Activated naive CD4-positive, alpha-beta T cell treated with anti-CD3 and anti-CD28 coated beads, Interleukin-2, amount 10 ng/mL, durations not matched to agents 7 days and 5 days (primary cell): Measurements from ENCODE around the gene NEDD9.

Experiments
- CTCF ChIA-PET: fragments of 350-600 bp; sonication (Branson Sonifier 250); formaldehyde crosslinking; loops from one replicate; lab custom pipeline; 2021; ENCODE audit warnings: antibody characterized with exemption; lab: Charles Lee
- DNase-seq: peaks from one replicate; pipeline ENCODE4 v3.0.0-alpha.2; 2020
- H3K27ac Mint-ChIP-seq: one replicate; pipeline ENCODE4 v1.8.0; 2021; ENCODE audit warnings: mild to moderate bottlenecking, moderate library complexity, mixed read lengths
- H3K27me3 Mint-ChIP-seq: one replicate; pipeline ENCODE4 v1.8.0; 2021; ENCODE audit warnings: mild to moderate bottlenecking, mixed read lengths
- H3K36me3 Mint-ChIP-seq: one replicate; pipeline ENCODE4 v1.8.0; 2021; ENCODE audit warnings: mixed read lengths
- H3K4me1 Mint-ChIP-seq: one replicate; pipeline ENCODE4 v1.8.0; 2021; ENCODE audit warnings: mixed read lengths
- H3K4me3 Mint-ChIP-seq: one replicate; pipeline ENCODE4 v1.8.0; 2021; ENCODE audit warnings: mild to moderate bottlenecking, moderate library complexity, mixed read lengths
- H3K9me3 Mint-ChIP-seq: one replicate; pipeline ENCODE4 v1.8.0; 2021; ENCODE audit warnings: mixed read lengths

Gene NEDD9

GRCh38 chr6:11232193-11232769 lies at the start of gene NEDD9:
Gene NEDD9 (minus strand): TSS chr6:11232668. CDS start chr6:11232515, 153 bp downstream.
- Mint-ChIP-seq H3K27ac (peak within 1 kb of the TSS; percentile 99), H3K4me1 (peaks cover 71% of the 10 kb centered on the region), H3K27me3 (no peaks in the 10 kb centered on the region), H3K4me3 (peak within 1 kb of the TSS; percentile 79), H3K9me3 (no peaks in the 10 kb centered on the region), H3K36me3 (peaks cover 41% of the 10 kb centered on the region)
- CTCF ChIA-PET: interaction anchor here (0.9 to 2.0 kb wide), 7 partner anchors 10 to 264 kb away, joined by 3 to 6 read pairs (median 4); no protein-coding TSS in a partner anchor
- DNase-seq: peak; percentile 98

GRCh38 chr6:11282245-11282644 lies 49.8 kb upstream of the NEDD9 start:
- H3K36me3 Mint-ChIP-seq: peaks cover 34% of the 10 kb centered on the region
- no peak for DNase-seq
- H3K27me3 Mint-ChIP-seq: no peaks in the 10 kb centered on the region
- H3K4me1 Mint-ChIP-seq: peaks cover 16% of the 10 kb centered on the region
- H3K27ac Mint-ChIP-seq: no peak overlapping the region
- CTCF ChIA-PET: interaction anchor here (1.3 kb wide), 1 partner anchor 12 kb away, joined by 3 read pairs; no protein-coding TSS in a partner anchor
- H3K4me3 Mint-ChIP-seq: no peak overlapping the region
- peaks cover 4% of the 10 kb centered on the region for H3K9me3 Mint-ChIP-seq

- CTCF ChIA-PET: no interaction called here
- Mint-ChIP-seq H3K27me3 (no peaks in the 10 kb centered on the region), H3K4me3 (no peak overlapping the region), H3K4me1 (peaks cover 32% of the 10 kb centered on the region), H3K9me3 (no peaks in the 10 kb centered on the region), H3K36me3 (peaks cover 33% of the 10 kb centered on the region), H3K27ac (no peak overlapping the region)
- no peak for DNase-seq
Measured at GRCh38 chr6:11280394-11280793, 47.9 kb upstream of the NEDD9 start.

GRCh38 chr6:11279284-11279689 lies 46.8 kb upstream of the NEDD9 start:
- Mint-ChIP-seq H3K9me3 (no peaks in the 10 kb centered on the region), H3K36me3 (peaks cover 36% of the 10 kb centered on the region), H3K27me3 (no peaks in the 10 kb centered on the region), H3K4me3 (no peak overlapping the region), H3K4me1 (peaks cover 32% of the 10 kb centered on the region), H3K27ac (no peak overlapping the region)
- no peak for DNase-seq
- CTCF ChIA-PET: no interaction called here

- DNase-seq: no peak
- CTCF ChIA-PET: interaction anchor here (0.6 to 1.8 kb wide), 3 partner anchors 46 to 217 kb away, joined by 3 to 6 read pairs (median 4); no protein-coding TSS in a partner anchor
- Mint-ChIP-seq H3K4me1 (peaks cover 32% of the 10 kb centered on the region), H3K9me3 (no peaks in the 10 kb centered on the region), H3K36me3 (peaks cover 43% of the 10 kb centered on the region), H3K27ac (peak overlapping the region; percentile 22), H3K27me3 (no peaks in the 10 kb centered on the region), H3K4me3 (no peak overlapping the region)
Measured at GRCh38 chr6:11278207-11278559, 45.7 kb upstream of the NEDD9 start.

GRCh38 chr6:11277275-11278206 lies 45.1 kb upstream of the NEDD9 start:
- CTCF ChIA-PET: interaction anchor here (0.6 to 1.8 kb wide), 4 partner anchors 22 to 218 kb away, joined by 3 to 6 read pairs (median 4); no protein-coding TSS in a partner anchor
- Mint-ChIP-seq H3K4me1 (peaks cover 32% of the 10 kb centered on the region), H3K4me3 (no peak overlapping the region), H3K27ac (peak overlapping the region; percentile 28), H3K36me3 (peaks cover 49% of the 10 kb centered on the region), H3K9me3 (no peaks in the 10 kb centered on the region), H3K27me3 (no peaks in the 10 kb centered on the region)
- DNase-seq: no peak

- H3K27ac Mint-ChIP-seq: peak overlapping the region; percentile 28
- CTCF ChIA-PET: interaction anchor here (0.6 to 1.8 kb wide), 2 partner anchors 22 to 219 kb away, joined by 3 to 6 read pairs; no protein-coding TSS in a partner anchor
- no peak for DNase-seq
- H3K27me3 Mint-ChIP-seq: no peaks in the 10 kb centered on the region
- no peaks in the 10 kb centered on the region for H3K9me3 Mint-ChIP-seq
- no peak overlapping the region for H3K4me3 Mint-ChIP-seq
- peaks cover 55% of the 10 kb centered on the region for H3K36me3 Mint-ChIP-seq
- peaks cover 32% of the 10 kb centered on the region for H3K4me1 Mint-ChIP-seq
Measured at GRCh38 chr6:11276911-11277274, 44.4 kb upstream of the NEDD9 start.

GRCh38 chr6:11276228-11276627 lies 43.8 kb upstream of the NEDD9 start:
- Mint-ChIP-seq H3K27me3 (no peaks in the 10 kb centered on the region), H3K27ac (no peak overlapping the region), H3K4me1 (peaks cover 32% of the 10 kb centered on the region), H3K9me3 (no peaks in the 10 kb centered on the region), H3K4me3 (no peak overlapping the region), H3K36me3 (peaks cover 61% of the 10 kb centered on the region)
- CTCF ChIA-PET: interaction anchor here (0.6 to 1.8 kb wide), 3 partner anchors 23 to 219 kb away, joined by 3 to 6 read pairs (median 4); no protein-coding TSS in a partner anchor
- no peak for DNase-seq

GRCh38 chr6:11275598-11275997 lies 43.1 kb upstream of the NEDD9 start:
- Mint-ChIP-seq H3K4me1 (peaks cover 32% of the 10 kb centered on the region), H3K27ac (peak overlapping the region; percentile 74), H3K9me3 (no peaks in the 10 kb centered on the region), H3K27me3 (no peaks in the 10 kb centered on the region), H3K4me3 (peak overlapping the region; percentile 24), H3K36me3 (peaks cover 60% of the 10 kb centered on the region)
- CTCF ChIA-PET: interaction anchor here (0.6 to 1.1 kb wide), 2 partner anchors 24 to 36 kb away, joined by 3 to 4 read pairs; no protein-coding TSS in a partner anchor
- DNase-seq: no peak

- no peak overlapping the region for H3K27ac Mint-ChIP-seq
- H3K4me1 Mint-ChIP-seq: peaks cover 31% of the 10 kb centered on the region
- H3K9me3 Mint-ChIP-seq: no peaks in the 10 kb centered on the region
- CTCF ChIA-PET: no interaction called here
- no peak for DNase-seq
- H3K27me3 Mint-ChIP-seq: no peaks in the 10 kb centered on the region
- no peak overlapping the region for H3K4me3 Mint-ChIP-seq
- H3K36me3 Mint-ChIP-seq: peaks cover 50% of the 10 kb centered on the region
Measured at GRCh38 chr6:11273406-11274065, 41.1 kb upstream of the NEDD9 start.

- no peaks in the 10 kb centered on the region for H3K27me3 Mint-ChIP-seq
- H3K9me3 Mint-ChIP-seq: no peaks in the 10 kb centered on the region
- peaks cover 43% of the 10 kb centered on the region for H3K36me3 Mint-ChIP-seq
- CTCF ChIA-PET: no interaction called here
- peaks cover 24% of the 10 kb centered on the region for H3K4me1 Mint-ChIP-seq
- H3K4me3 Mint-ChIP-seq: no peak overlapping the region
- no peak overlapping the region for H3K27ac Mint-ChIP-seq
- DNase-seq: no peak
Measured at GRCh38 chr6:11272491-11273192, 40.2 kb upstream of the NEDD9 start.

GRCh38 chr6:11271228-11272020 lies 39.0 kb upstream of the NEDD9 start:
- Mint-ChIP-seq H3K4me1 (peaks cover 15% of the 10 kb centered on the region), H3K27me3 (no peaks in the 10 kb centered on the region), H3K36me3 (peaks cover 44% of the 10 kb centered on the region), H3K27ac (no peak overlapping the region), H3K4me3 (no peak overlapping the region), H3K9me3 (no peaks in the 10 kb centered on the region)
- no peak for DNase-seq
- CTCF ChIA-PET: interaction anchor here (1.8 kb wide), 1 partner anchor 224 kb away, joined by 4 read pairs; no protein-coding TSS in a partner anchor
